Panc1 (cell line): ENCODE measurements around the gene ATP2A3. TPM values are rescaled to one million over a fixed set of nuclear protein-coding genes. Genes with fewer than 3 reads are reported as not detected.

Source experiments
- ATAC-seq: fragments of 200-7000 bp; cut with Tn5 transposase; 2 replicates; pipeline ENCODE4 v1.9.1; 2020; ENCODE audit warnings: mild to moderate bottlenecking, moderate library complexity
- BruUV-seq: library from RNA; stranded (reverse); fragments of 400-500 nt; replicated peaks from 2 replicates; lab custom pipeline; 2021; lab: Mats Ljungman, UMichigan
- CTCF ChIA-PET: fragments of 300-600 bp; sonication (Branson Sonifier 250); formaldehyde crosslinking; loops from one replicate; lab custom pipeline; 2022; ENCODE audit warnings: antibody characterized with exemption; lab: Charles Lee
- POLR2A ChIA-PET: fragments of 300-600 bp; sonication (Branson Sonifier 250); formaldehyde crosslinking; loops from one replicate; lab custom pipeline; 2022; ENCODE audit warnings: antibody characterized with exemption; lab: Charles Lee
- DNase-seq: peaks from one replicate; pipeline ENCODE4 v3.0.0-alpha.2; 2010; ENCODE audit warnings: low read depth, low spot score
- H3K27ac ChIP-seq: 2 replicates; pipeline ENCODE4 v1.5.1; 2011; ENCODE audit warnings: mild to moderate bottlenecking, low read length, inconsistent platforms
- H3K27me3 ChIP-seq: fragments of 200-500 bp; sonication (Bioruptor generic); 2 replicates; pipeline ENCODE4 v1.6.0; 2014; ENCODE audit warnings: low read length, inconsistent platforms; ENCODE audit not compliant: control insufficient read depth, insufficient read depth
- H3K36me3 ChIP-seq: fragments of 200-500 bp; sonication (Bioruptor generic); 2 replicates; pipeline ENCODE4 v1.5.1; 2014; ENCODE audit warnings: inconsistent platforms, mild to moderate bottlenecking, low read length, moderate library complexity; ENCODE audit not compliant: control insufficient read depth, insufficient read depth
- H3K4me1 ChIP-seq: 2 replicates; pipeline ENCODE4 v1.5.1; 2011; ENCODE audit warnings: inconsistent platforms, mild to moderate bottlenecking, low read length, moderate library complexity; ENCODE audit not compliant: control insufficient read depth, insufficient read depth
- H3K4me3 ChIP-seq, 2 experiments: 2 replicates each; pipeline ENCODE4 v1.5.1; 2011 to 2012; ENCODE audit warnings: low read depth in 2 of 2, low read length in 2 of 2, mild to moderate bottlenecking in 2 of 2, inconsistent platforms in 1 of 2, moderate library complexity in 1 of 2
- H3K9me3 ChIP-seq: fragments of 200-500 bp; sonication (Bioruptor generic); 2 replicates; pipeline ENCODE4 v1.5.1; 2014; ENCODE audit warnings: low read depth, mild to moderate bottlenecking, inconsistent platforms, low read length, moderate library complexity; ENCODE audit not compliant: control insufficient read depth, insufficient read depth
- POLR2AphosphoS5 ChIP-seq: IDR thresholded peaks from 2 replicates; pipeline ENCODE4 v1.6.1; 2012; ENCODE audit warnings: mild to moderate bottlenecking, low read depth, low read length, moderate library complexity
- SIN3A ChIP-seq: IDR thresholded peaks from 2 replicates; pipeline ENCODE4 v1.6.1; 2012; ENCODE audit warnings: low read depth, mild to moderate bottlenecking, low read length, moderate library complexity, borderline replicate concordance; ENCODE audit not compliant: insufficient read depth
- TCF7L2 ChIP-seq: IDR thresholded peaks from 2 replicates; pipeline ENCODE4 v1.6.1; 2011; ENCODE audit warnings: mild to moderate bottlenecking, low read depth, low read length, inconsistent platforms
- in situ Hi-C: cut with HindIII; loops from 2 replicates; pipeline ENCODE4 v1.10.0; 2016; ENCODE audit warnings: low sequenced_read_pairs, low pct_unique_long_range_greater_than_20kb
- intact Hi-C: fragments of 100-400 bp; cut with micrococcal nuclease; formaldehyde crosslinking; loops from one replicate; pipeline ENCODE4 v1.10.0; 2022; ENCODE audit not compliant: unreplicated experiment
- total RNA-seq: library from RNA; stranded (reverse); gene quantifications from one replicate; pipeline ENCODE4 v1.2.1, GENCODE V29; 2021; ENCODE audit not compliant: unreplicated experiment
- TF ChIP-seq, protein P1 (sequence below), 2 experiments: IDR thresholded peaks; 2 replicates each; pipeline ENCODE4 v1.6.1; 2011 to 2012; ENCODE audit warnings: low read depth in 2 of 2, control low read depth in 1 of 2, low read length in 1 of 2, mild to moderate bottlenecking in 1 of 2, moderate library complexity in 1 of 2; ENCODE audit not compliant: insufficient read depth in 1 of 2
- TF ChIP-seq, protein P2 (sequence below): fragments of 450-650 bp; IDR thresholded peaks from 2 replicates; pipeline ENCODE4 v1.5.1; 2017; ENCODE audit warnings: mild to moderate bottlenecking

The ATP2A3 gene
- total RNA-seq, 1 experiment from 2014 or later, result 29.7 TPM

DNA sequence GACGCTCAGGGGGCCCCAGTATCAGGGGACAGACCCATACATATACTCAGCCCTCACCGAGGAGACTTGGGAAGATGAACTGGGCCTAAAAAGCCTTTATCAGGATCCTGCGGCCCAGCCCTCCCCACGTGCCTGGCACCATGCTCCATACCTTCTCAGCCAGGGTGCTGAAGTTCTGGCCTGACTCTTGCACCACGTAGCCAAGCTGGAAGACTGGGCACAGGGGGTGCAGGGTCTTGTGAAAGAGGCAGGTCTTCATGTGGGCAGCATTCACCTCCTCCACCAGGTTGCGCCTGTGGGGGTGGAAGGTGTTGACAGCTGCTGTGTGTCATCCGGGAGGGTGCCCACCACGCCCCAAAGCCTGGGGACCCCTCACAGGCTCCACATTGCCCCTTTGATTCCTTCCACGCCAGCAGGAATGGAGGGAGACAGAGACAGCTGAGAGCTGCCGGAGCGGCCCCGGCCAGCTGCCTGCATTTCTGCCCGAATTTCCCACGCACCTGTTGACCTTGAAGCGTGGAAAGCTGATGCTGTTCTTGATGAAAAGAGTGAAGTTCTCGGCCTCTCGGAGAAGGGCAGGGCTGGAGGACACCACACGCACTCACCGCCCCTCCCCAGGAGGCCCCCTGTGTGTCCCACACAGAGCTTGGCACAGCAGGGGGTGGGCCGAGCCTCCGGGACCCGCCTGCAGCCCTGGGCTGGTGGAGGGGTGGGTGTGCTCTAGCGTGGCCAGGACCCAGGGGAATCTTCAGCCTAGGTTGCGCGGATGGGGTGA is 61.0 kb downstream of the ATP2A3 start:
- BruUV-seq, result no TSS peak
- in situ Hi-C loops, result no loop called here
- no peak overlapping the region for H3K27ac ChIP-seq
- H3K27me3 ChIP-seq, result no peaks in the 10 kb centered on the region
- POLR2A ChIA-PET, result interaction anchor here (0.5 to 0.6 kb wide), 2 partner anchors 45 to 107 kb away, joined by 8 to 10 read pairs; no protein-coding TSS in a partner anchor
- ATAC-seq (no peak), DNase-seq (no peak)
- no peak overlapping the region for H3K4me3 ChIP-seq
- H3K9me3 ChIP-seq, result no peaks in the 10 kb centered on the region
- no peaks in the 10 kb centered on the region for H3K4me1 ChIP-seq
- TF ChIP-seq SIN3A, result no peak
- TF ChIP-seq, protein P1, sequence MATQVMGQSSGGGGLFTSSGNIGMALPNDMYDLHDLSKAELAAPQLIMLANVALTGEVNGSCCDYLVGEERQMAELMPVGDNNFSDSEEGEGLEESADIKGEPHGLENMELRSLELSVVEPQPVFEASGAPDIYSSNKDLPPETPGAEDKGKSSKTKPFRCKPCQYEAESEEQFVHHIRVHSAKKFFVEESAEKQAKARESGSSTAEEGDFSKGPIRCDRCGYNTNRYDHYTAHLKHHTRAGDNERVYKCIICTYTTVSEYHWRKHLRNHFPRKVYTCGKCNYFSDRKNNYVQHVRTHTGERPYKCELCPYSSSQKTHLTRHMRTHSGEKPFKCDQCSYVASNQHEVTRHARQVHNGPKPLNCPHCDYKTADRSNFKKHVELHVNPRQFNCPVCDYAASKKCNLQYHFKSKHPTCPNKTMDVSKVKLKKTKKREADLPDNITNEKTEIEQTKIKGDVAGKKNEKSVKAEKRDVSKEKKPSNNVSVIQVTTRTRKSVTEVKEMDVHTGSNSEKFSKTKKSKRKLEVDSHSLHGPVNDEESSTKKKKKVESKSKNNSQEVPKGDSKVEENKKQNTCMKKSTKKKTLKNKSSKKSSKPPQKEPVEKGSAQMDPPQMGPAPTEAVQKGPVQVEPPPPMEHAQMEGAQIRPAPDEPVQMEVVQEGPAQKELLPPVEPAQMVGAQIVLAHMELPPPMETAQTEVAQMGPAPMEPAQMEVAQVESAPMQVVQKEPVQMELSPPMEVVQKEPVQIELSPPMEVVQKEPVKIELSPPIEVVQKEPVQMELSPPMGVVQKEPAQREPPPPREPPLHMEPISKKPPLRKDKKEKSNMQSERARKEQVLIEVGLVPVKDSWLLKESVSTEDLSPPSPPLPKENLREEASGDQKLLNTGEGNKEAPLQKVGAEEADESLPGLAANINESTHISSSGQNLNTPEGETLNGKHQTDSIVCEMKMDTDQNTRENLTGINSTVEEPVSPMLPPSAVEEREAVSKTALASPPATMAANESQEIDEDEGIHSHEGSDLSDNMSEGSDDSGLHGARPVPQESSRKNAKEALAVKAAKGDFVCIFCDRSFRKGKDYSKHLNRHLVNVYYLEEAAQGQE (IDR thresholded peaks at IDR 0.05; ENCODE audit: insufficient read depth in 1 of 2, low read depth in 2 of 2, low read length in 1 of 2), result no peak
- TF ChIP-seq TCF7L2, result no peak
- TF ChIP-seq, protein P2, sequence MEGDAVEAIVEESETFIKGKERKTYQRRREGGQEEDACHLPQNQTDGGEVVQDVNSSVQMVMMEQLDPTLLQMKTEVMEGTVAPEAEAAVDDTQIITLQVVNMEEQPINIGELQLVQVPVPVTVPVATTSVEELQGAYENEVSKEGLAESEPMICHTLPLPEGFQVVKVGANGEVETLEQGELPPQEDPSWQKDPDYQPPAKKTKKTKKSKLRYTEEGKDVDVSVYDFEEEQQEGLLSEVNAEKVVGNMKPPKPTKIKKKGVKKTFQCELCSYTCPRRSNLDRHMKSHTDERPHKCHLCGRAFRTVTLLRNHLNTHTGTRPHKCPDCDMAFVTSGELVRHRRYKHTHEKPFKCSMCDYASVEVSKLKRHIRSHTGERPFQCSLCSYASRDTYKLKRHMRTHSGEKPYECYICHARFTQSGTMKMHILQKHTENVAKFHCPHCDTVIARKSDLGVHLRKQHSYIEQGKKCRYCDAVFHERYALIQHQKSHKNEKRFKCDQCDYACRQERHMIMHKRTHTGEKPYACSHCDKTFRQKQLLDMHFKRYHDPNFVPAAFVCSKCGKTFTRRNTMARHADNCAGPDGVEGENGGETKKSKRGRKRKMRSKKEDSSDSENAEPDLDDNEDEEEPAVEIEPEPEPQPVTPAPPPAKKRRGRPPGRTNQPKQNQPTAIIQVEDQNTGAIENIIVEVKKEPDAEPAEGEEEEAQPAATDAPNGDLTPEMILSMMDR, result no peak
- TF ChIP-seq POLR2AphosphoS5, result no peak
- CTCF ChIA-PET, result no interaction called here
- no peaks in the 10 kb centered on the region for H3K36me3 ChIP-seq
- intact Hi-C loops, result no loop called here

DNA sequence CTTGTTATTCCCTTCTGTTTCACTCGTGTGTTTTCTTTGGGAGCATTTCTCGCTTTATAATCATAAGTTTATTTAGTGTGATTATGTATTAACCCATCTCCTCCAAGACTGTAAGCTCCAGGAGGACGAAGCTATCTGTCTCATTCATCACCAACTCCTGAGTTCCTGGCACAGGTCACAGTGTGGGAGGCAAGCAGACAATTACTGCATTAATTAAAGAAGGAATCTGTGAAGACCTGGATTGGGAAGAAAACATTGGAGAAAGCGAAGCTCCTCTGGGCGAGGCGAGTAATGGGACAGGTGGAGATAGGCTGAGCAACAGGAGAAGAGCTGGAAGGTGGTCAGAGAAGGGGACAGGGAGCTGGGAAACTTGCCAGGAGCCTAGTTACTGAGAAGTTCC is 63.6 kb downstream of the ATP2A3 start:
- Histone ChIP-seq H3K36me3 (no peaks in the 10 kb centered on the region), H3K9me3 (no peaks in the 10 kb centered on the region), H3K4me3 (no peak overlapping the region), H3K4me1 (no peaks in the 10 kb centered on the region), H3K27me3 (no peaks in the 10 kb centered on the region), H3K27ac (no peak overlapping the region; the same call in 1 of the 2 replicates)
- no peak for ATAC-seq
- POLR2A ChIA-PET, result interaction anchor here (0.7 kb wide), 1 partner anchor 936 kb away, joined by 3 read pairs; no protein-coding TSS in a partner anchor
- CTCF ChIA-PET, result no interaction called here
- no TSS peak for BruUV-seq
- intact Hi-C loops, result no loop called here
- TF ChIP-seq POLR2AphosphoS5 (no peak), SIN3A (no peak), TCF7L2 (no peak)
- TF ChIP-seq, protein P1 (IDR thresholded peaks at IDR 0.05; ENCODE audit: insufficient read depth in 1 of 2, low read depth in 2 of 2, low read length in 1 of 2), result no peak
- TF ChIP-seq, protein P2, result no peak
- in situ Hi-C loops, result no loop called here
- DNase-seq, result no peak
